MM.1S (cell line): ENCODE results near the gene FLVCR1.
"Not testable (repeated sequence)": the region's sequence is repeated elsewhere in the genome, so short reads cannot be mapped to it uniquely, and the experiment has no call there.

ENCODE experiments used
- DNase-seq: peaks from one replicate; pipeline ENCODE4 v3.0.0-alpha.2; 2015
- H2AFZ ChIP-seq: fragments of 300-600 bp; sonication (generic); 2 replicates; pipeline ENCODE4 v1.6.0; 2016; ENCODE audit warnings: antibody characterized with exemption, low read length
- H3F3A ChIP-seq: fragments of 300-600 bp; sonication (generic); 2 replicates; pipeline ENCODE4 v1.6.1; 2016; ENCODE audit warnings: mild to moderate bottlenecking, antibody characterized with exemption, low read length, moderate library complexity, mixed read lengths; ENCODE audit not compliant: insufficient read depth
- H3K27ac ChIP-seq: fragments of 300-600 bp; sonication (generic); 2 replicates; pipeline ENCODE4 v1.5.1; 2016; ENCODE audit warnings: mild to moderate bottlenecking, low read length
- H3K27me3 ChIP-seq: fragments of 300-600 bp; sonication (generic); replicated peaks from 2 replicates; pipeline ENCODE4 v1.6.0; 2016; ENCODE audit warnings: low read length; ENCODE audit not compliant: insufficient read depth
- H3K36me3 ChIP-seq: fragments of 300-600 bp; sonication (generic); replicated peaks from 2 replicates; pipeline ENCODE4 v1.6.1; 2016; ENCODE audit warnings: mild to moderate bottlenecking, low read length, mixed read lengths; ENCODE audit not compliant: insufficient read depth
- H3K4me1 ChIP-seq: fragments of 300-600 bp; sonication (generic); 2 replicates; pipeline ENCODE4 v1.6.1; 2016; ENCODE audit warnings: low read length, mixed read lengths
- H3K4me2 ChIP-seq: fragments of 300-600 bp; sonication (generic); 2 replicates; pipeline ENCODE4 v1.6.0; 2016; ENCODE audit warnings: low read depth, low read length
- H3K4me3 ChIP-seq: fragments of 300-600 bp; sonication (generic); 2 replicates; pipeline ENCODE4 v1.5.1; 2016; ENCODE audit warnings: low read length, mixed read lengths
- H3K79me2 ChIP-seq: fragments of 300-600 bp; sonication (generic); 2 replicates; pipeline ENCODE4 v1.6.1; 2016; ENCODE audit warnings: mixed run types, low read length, mixed read lengths
- H3K9ac ChIP-seq: fragments of 300-600 bp; sonication (generic); 2 replicates; pipeline ENCODE4 v1.6.1; 2016; ENCODE audit warnings: low read length, mixed read lengths
- H3K9me2 ChIP-seq: fragments of 300-600 bp; sonication (generic); replicated peaks from 2 replicates; pipeline ENCODE4 v1.6.1; 2016; ENCODE audit warnings: mild to moderate bottlenecking, low read length, mixed read lengths; ENCODE audit not compliant: insufficient read depth
- H3K9me3 ChIP-seq: fragments of 300-600 bp; sonication (generic); replicated peaks from 2 replicates; pipeline ENCODE4 v1.6.1; 2016; ENCODE audit warnings: mild to moderate bottlenecking, low read length, mixed read lengths; ENCODE audit not compliant: insufficient read depth
- H4K20me1 ChIP-seq: fragments of 300-600 bp; sonication (generic); 2 replicates; pipeline ENCODE4 v1.6.1; 2016; ENCODE audit warnings: mild to moderate bottlenecking, low read length, moderate library complexity, mixed read lengths; ENCODE audit not compliant: insufficient read depth
- CTCF ChIP-seq: fragments of 300-600 bp; sonication (generic); IDR thresholded peaks from 2 replicates; pipeline ENCODE4 v1.5.1; 2016; ENCODE audit warnings: antibody characterized with exemption, low read length, mixed read lengths
- EZH2 ChIP-seq: fragments of 300-600 bp; sonication (generic); optimal IDR thresholded peaks from 2 replicates; pipeline ENCODE3; 2017; ENCODE audit warnings: low read depth, mild to moderate bottlenecking, antibody characterized with exemption, low read length, mixed read lengths
- EZH2phosphoT487 ChIP-seq: fragments of 300-600 bp; sonication (generic); IDR thresholded peaks from 2 replicates; pipeline ENCODE4 v1.6.1; 2018; ENCODE audit warnings: antibody characterized with exemption, low read length

The FLVCR1 gene

GRCh38 chr1:212862111-212862690 is 4.1 kb downstream of the FLVCR1 start:
- H3K9ac ChIP-seq, result no peak overlapping the region
- no peak overlapping the region for H2AFZ ChIP-seq
- H3K27me3 ChIP-seq, result no peaks in the 10 kb centered on the region
- peaks cover 9% of the 10 kb centered on the region for H3K4me1 ChIP-seq
- TF ChIP-seq EZH2phosphoT487 (no peak), CTCF (no peak), EZH2 (no peak)
- no peak overlapping the region for H3K4me3 ChIP-seq
- no peaks in the 10 kb centered on the region for H3K9me3 ChIP-seq
- H3K79me2 ChIP-seq, result peaks cover 40% of the 10 kb centered on the region
- no peaks in the 10 kb centered on the region for H3K9me2 ChIP-seq
- H3F3A ChIP-seq, result peaks cover 11% of the 10 kb centered on the region; the same call in 1 of the 2 replicates
- no peak overlapping the region for H3K27ac ChIP-seq
- DNase-seq, result no peak
- H3K36me3 ChIP-seq, result 0 out of 2 replicates have a peak, but pooled peaks cover 3% of the 10 kb centered on the region
- no peak overlapping the region for H3K4me2 ChIP-seq
- H4K20me1 ChIP-seq, result no peaks in the 10 kb centered on the region

GRCh38 chr1:212863345-212863744 is 5.3 kb downstream of the FLVCR1 start:
- H3K27ac ChIP-seq, H3F3A ChIP-seq, H3K4me2 ChIP-seq, H3K4me1 ChIP-seq, H2AFZ ChIP-seq, H3K4me3 ChIP-seq, H3K9me3 ChIP-seq, H3K9me2 ChIP-seq, H4K20me1 ChIP-seq, H3K9ac ChIP-seq, H3K36me3 ChIP-seq, DNase-seq, H3K27me3 ChIP-seq: not testable (repeated sequence)
- peaks cover 39% of the 10 kb centered on the region for H3K79me2 ChIP-seq

- Histone ChIP-seq H3K4me1 (peaks cover 5% of the 10 kb centered on the region), H2AFZ (no peak overlapping the region), H3K27ac (no peak overlapping the region), H3K9ac (no peak overlapping the region), H3K4me2 (no peak overlapping the region), H3K79me2 (peaks cover 30% of the 10 kb centered on the region), H3F3A (0 out of 2 replicates have a peak, but pooled peaks cover 6% of the 10 kb centered on the region), H3K36me3 (0 out of 2 replicates have a peak, but pooled peaks cover 3% of the 10 kb centered on the region), H3K9me3 (no peaks in the 10 kb centered on the region), H4K20me1 (no peaks in the 10 kb centered on the region), H3K4me3 (no peak overlapping the region), H3K9me2 (no peaks in the 10 kb centered on the region), H3K27me3 (no peaks in the 10 kb centered on the region)
- DNase-seq, result no peak
- TF ChIP-seq EZH2phosphoT487, result no peak
- no peak for TF ChIP-seq CTCF
- no peak for TF ChIP-seq EZH2
Observed at GRCh38 chr1:212864201-212864600, 6.1 kb downstream of the FLVCR1 start.

GRCh38 chr1:212867192-212867591 is 9.1 kb downstream of the FLVCR1 start:
- DNase-seq, result no peak
- Histone ChIP-seq H2AFZ (no peak overlapping the region), H3K27me3 (no peaks in the 10 kb centered on the region), H3K27ac (no peak overlapping the region), H3F3A (0 out of 2 replicates have a peak, but pooled peaks cover 6% of the 10 kb centered on the region), H3K36me3 (peaks cover 3% of the 10 kb centered on the region; the same call in 1 of the 2 replicates), H3K9me3 (no peaks in the 10 kb centered on the region), H3K4me3 (no peak overlapping the region), H3K79me2 (peaks cover 8% of the 10 kb centered on the region), H3K9ac (no peak overlapping the region), H3K4me1 (no peaks in the 10 kb centered on the region; the same call in 1 of the 2 replicates), H3K9me2 (no peaks in the 10 kb centered on the region), H4K20me1 (no peaks in the 10 kb centered on the region), H3K4me2 (no peak overlapping the region)
- no peak for TF ChIP-seq EZH2phosphoT487
- TF ChIP-seq CTCF, result no peak
- no peak for TF ChIP-seq EZH2
